SK-N-SH (cell line): ENCODE results near the gene MTUS2.

Experiments used
- ELF1 ChIP-seq: IDR thresholded peaks from 2 replicates; pipeline ENCODE4 v1.4.0; 2012
- EZH2phosphoT487 ChIP-seq: fragments of 200-600 bp; sonication (generic); IDR thresholded peaks from 2 replicates; pipeline ENCODE4 v1.6.1; 2017; ENCODE audit warnings: low read depth, mixed run types, mild to moderate bottlenecking, antibody characterized with exemption, moderate library complexity, borderline replicate concordance
- JUND ChIP-seq: IDR thresholded peaks from 2 replicates; pipeline ENCODE4 v1.4.0; 2012
- RAD21 ChIP-seq: IDR thresholded peaks from 2 replicates; pipeline ENCODE4 v1.6.1; 2012; ENCODE audit warnings: mild to moderate bottlenecking, low read length
- RFX5 ChIP-seq: IDR thresholded peaks from 2 replicates; pipeline ENCODE4 v1.6.1; 2012; ENCODE audit warnings: mild to moderate bottlenecking, improper control_type of control experiment, low read length
- SMC3 ChIP-seq: IDR thresholded peaks from 2 replicates; pipeline ENCODE4 v1.6.1; 2012; ENCODE audit warnings: low read depth, low read length, improper control_type of control experiment
- TAF1 ChIP-seq: IDR thresholded peaks from 2 replicates; pipeline ENCODE4 v1.6.1; 2012; ENCODE audit warnings: low read depth, mild to moderate bottlenecking, low read length, moderate library complexity, borderline replicate concordance
- YY1 ChIP-seq: IDR thresholded peaks from 2 replicates; pipeline ENCODE4 v1.4.0; 2012; ENCODE audit warnings: low read depth, mild to moderate bottlenecking
- TF ChIP-seq, protein P1 (sequence below): IDR thresholded peaks from 2 replicates; pipeline ENCODE4 v1.4.0; 2012; ENCODE audit warnings: low read depth, borderline replicate concordance
- TF ChIP-seq, protein P2 (sequence below): fragments of 200-600 bp; sonication (generic); IDR thresholded peaks from 2 replicates; pipeline ENCODE4 v1.6.1; 2017; ENCODE audit warnings: antibody characterized with exemption, mild to moderate bottlenecking, moderate library complexity

GRCh38 chr13:29523199-29523961, 703.2 kb downstream of the MTUS2 start:
- TF ChIP-seq, protein P1, sequence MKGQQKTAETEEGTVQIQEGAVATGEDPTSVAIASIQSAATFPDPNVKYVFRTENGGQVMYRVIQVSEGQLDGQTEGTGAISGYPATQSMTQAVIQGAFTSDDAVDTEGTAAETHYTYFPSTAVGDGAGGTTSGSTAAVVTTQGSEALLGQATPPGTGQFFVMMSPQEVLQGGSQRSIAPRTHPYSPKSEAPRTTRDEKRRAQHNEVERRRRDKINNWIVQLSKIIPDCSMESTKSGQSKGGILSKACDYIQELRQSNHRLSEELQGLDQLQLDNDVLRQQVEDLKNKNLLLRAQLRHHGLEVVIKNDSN: no peak
- TF ChIP-seq RFX5: no peak
- TF ChIP-seq, protein P2, sequence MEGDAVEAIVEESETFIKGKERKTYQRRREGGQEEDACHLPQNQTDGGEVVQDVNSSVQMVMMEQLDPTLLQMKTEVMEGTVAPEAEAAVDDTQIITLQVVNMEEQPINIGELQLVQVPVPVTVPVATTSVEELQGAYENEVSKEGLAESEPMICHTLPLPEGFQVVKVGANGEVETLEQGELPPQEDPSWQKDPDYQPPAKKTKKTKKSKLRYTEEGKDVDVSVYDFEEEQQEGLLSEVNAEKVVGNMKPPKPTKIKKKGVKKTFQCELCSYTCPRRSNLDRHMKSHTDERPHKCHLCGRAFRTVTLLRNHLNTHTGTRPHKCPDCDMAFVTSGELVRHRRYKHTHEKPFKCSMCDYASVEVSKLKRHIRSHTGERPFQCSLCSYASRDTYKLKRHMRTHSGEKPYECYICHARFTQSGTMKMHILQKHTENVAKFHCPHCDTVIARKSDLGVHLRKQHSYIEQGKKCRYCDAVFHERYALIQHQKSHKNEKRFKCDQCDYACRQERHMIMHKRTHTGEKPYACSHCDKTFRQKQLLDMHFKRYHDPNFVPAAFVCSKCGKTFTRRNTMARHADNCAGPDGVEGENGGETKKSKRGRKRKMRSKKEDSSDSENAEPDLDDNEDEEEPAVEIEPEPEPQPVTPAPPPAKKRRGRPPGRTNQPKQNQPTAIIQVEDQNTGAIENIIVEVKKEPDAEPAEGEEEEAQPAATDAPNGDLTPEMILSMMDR: no peak
- no peak for TF ChIP-seq ELF1
- no peak for TF ChIP-seq SMC3
- no peak for TF ChIP-seq EZH2phosphoT487
- TF ChIP-seq JUND: no peak
- no peak for TF ChIP-seq TAF1
- no peak for TF ChIP-seq YY1
- no peak for TF ChIP-seq RAD21
